Endometrial microvascular endothelial cells (primary cell): ENCODE results near the gene CTSH. TPM values are rescaled to one million over a fixed set of nuclear protein-coding genes. Genes with fewer than 3 reads are reported as not detected.
"Not testable (repeated sequence)": the region's sequence is repeated elsewhere in the genome, so short reads cannot be mapped to it uniquely, and the experiment has no call there.

Source experiments
- in situ Hi-C: cut with HindIII; loops from 2 replicates; pipeline ENCODE4 v1.10.0; 2017; ENCODE audit warnings: low sequenced_read_pairs, low pct_unique_long_range_greater_than_20kb; ENCODE audit errors: inconsistent ontology term
- total RNA-seq: library from RNA; depleted of rRNA; stranded (reverse); fragments of >200 nt; gene quantifications from one replicate; pipeline ENCODE4 v1.2.3, GENCODE V29; 2015; ENCODE audit errors: inconsistent ontology term

Gene CTSH
- total RNA-seq, 1 donor from 2014 or later = 6.9 TPM

DNA sequence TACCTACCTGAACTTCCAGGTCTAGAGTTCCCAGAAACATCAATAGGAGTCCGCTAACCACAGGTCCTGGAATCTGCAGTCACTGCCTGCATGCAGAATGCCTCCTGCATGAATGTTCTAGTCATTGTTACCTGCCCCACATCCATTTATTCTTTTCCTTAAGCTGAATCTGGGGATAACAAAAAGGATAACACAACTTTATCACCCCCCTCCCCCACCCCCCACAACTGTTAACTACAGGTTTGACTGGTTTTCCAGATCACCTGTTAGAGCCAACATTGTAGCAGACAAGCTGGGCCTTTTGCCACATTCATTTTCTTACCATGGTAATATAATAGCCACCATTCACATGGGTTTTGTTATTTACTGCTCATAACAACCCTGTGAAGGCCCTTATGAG, 4.6 kb upstream of the CTSH start:
- in situ Hi-C loops = no loop called here

DNA sequence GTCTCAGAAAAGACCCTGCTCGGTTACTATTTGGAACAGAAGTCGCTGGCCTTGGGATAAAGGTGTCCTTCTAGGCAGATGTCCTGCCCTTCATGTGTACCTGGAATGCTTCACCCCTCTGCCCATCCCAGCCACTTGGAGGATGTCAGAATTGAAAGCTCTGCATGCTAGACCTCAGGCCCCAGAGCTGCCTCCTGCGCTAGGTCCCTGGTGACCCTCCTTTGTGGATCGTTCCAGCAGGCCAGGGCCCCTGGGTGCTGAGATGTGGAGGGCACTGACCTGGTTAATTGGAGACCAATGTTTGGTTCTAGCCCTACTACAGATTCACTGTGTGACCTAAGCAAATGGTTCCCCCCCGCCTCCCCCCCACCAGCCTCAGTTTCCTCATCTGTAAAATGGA, 2.7 kb upstream of the CTSH start:
- in situ Hi-C loops = no loop called here

DNA sequence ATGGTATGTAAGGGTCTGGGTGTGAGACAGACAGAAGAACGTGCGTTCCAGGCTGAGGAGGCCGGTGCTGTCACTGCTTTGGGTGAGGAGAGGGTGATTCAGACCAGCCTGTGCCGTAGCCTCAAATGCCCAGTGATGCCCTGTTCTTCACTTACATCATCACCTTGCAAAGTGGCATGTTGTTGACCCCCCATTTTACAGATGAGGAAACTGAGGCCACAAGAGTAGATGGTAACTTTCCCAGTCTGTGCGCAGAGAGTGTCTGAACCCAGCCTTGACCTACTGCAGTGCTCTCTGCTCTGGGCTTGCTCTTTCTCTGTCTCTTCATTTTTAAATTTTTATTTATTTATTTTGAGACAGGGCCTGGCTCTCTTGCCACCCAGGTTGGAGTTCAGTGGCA, 1.6 kb upstream of the CTSH start:
- in situ Hi-C loops = no loop called here

DNA sequence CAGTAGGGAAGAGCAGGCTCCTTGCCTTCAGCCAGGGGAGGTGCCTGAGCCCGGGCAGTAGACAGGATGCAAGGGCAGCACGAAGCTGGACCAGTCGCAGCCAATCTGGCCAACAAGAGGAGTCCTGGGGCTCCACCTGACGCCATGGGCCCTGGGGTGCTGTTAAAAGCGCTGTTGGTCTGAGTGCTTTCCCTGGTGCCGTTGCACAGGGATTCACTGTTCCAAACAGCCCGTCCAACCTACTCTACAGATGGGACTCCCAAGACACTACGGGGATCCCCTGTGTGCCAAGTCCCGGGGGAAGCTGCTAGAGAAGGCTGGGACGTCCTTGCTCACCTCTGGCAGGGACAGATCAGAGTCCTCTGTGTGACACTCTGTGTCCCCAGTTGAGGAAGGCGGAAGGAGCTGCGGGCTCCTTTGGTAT, 632 bp downstream of the CTSH start:
- in situ Hi-C loops = no loop called here

DNA sequence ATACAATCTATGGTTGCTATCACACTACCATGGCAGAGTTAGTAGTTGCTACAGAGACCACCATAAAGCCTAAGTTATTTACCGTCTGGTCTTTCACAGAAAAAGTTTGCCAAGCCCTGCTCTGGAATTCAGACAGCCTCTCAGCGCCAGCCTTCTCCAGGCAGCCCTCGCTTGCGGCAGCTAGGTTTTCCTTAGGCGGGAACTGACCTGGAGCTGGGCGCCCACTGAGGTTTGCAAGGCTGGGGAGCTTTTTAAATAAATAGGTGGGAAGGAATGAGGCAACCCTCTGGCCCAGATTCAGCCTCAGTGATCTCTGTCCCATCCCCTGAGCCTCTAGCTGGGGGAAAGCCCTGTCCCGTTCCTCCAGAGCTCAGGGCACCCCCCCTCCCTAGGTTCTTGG, 1.2 kb downstream of the CTSH start:
- in situ Hi-C loops = no loop called here

DNA sequence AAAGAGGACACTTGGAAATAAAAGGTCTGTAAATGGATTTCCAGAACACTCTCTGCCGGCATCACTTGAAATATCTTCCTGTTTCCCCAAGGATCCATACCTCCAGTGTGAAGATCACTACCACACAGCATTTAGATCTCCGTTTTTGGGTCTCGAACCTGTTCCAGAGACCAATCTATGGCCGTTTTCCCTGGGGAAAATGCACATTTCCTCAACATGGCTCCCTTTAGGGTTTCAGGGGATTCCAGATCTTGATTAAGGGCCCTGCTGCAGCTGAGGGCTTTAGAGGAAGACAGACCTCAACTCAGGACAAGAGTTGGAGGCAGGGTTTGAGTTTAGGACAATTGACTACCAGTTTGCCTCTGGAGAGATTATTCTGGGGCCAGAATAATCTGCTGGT, 2.1 kb downstream of the CTSH start:
- in situ Hi-C loops = no loop called here

DNA sequence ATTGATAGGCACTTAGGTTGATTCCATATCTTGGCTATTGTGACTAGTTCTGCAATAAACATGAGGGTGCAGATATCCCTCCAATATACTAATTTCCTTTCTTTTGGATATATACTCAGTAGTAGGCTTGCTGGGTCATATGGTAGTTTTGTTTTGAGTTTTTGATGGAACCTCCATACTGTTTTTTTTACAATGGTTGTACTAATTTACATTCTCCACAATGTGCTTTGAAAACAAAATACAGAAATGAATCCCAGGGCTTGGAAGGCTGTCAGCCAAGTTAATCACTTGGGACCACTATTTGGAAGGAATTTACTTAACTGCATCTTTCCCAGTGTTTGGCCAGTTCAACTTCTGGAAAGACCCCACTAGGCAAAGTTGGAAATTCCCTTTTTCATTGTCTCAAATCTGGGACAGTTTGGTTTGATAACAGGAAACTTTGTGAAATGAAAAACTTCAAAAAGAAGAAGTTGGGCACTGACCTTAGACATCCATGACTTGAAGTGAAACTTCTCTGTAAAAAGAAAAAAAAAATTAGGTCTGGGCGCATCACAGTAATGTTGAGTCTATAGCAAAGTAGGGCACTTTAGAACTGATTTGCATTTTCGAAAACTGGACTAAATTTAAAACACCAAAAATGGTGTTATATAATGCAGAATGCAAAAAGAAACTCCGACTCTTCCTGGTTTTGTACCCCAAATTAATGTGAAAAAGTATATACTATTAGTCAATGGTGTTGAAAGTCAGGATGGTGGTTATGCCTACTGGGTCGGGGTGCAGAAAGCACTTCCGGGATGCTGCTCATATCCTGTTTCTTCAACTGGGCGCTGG, 6.0 kb downstream of the CTSH start:
- in situ Hi-C loops = no loop called here

DNA sequence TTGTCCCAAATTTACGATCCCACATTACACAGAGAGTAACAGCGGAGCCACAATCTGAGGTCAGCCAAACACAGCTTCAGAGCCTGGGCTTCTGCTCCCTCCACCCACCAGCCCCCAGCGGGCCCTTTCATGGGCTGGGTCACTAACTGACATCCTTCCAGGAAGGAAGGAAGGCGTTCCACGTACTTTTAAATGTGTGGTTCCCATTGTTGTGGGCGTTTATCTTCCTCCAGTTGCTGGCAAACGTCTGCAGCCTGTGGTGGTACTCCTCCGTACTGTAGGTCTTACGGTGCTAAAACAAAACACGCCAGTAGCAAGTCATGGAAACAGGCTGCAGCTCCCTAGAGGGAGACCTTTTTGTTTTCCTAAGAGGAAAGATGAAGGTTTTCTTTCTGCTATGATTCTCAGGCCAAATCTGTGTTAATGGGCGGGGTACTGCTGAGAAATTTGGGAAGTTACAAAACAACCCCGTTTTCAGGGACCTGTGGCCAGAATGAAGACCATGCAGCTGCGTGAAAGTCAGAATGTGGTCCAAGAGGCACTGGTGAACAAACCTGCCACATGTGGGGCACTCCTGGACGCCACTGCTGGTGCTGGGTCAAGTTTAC, 7.6 kb downstream of the CTSH start:
- in situ Hi-C loops = no loop called here

DNA sequence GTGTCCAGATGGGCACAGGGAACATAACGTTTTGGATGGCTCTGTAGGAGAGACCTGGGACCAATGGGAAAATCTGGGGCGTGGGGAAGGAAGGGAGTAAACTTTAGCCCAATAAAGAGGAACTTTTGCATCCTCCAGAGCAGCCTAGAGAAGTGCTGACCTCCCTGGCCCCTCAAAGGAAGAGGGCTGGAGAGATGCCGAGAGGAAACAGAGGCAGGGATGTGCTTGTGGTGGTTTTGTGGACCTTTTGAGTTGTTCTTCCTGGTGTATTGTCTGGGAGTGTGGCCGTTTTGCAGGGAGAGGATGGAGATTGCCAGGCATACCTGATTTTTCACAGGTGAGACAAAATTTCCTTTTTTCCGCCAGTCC, 10.2 kb downstream of the CTSH start:
- in situ Hi-C loops = no loop called here

DNA sequence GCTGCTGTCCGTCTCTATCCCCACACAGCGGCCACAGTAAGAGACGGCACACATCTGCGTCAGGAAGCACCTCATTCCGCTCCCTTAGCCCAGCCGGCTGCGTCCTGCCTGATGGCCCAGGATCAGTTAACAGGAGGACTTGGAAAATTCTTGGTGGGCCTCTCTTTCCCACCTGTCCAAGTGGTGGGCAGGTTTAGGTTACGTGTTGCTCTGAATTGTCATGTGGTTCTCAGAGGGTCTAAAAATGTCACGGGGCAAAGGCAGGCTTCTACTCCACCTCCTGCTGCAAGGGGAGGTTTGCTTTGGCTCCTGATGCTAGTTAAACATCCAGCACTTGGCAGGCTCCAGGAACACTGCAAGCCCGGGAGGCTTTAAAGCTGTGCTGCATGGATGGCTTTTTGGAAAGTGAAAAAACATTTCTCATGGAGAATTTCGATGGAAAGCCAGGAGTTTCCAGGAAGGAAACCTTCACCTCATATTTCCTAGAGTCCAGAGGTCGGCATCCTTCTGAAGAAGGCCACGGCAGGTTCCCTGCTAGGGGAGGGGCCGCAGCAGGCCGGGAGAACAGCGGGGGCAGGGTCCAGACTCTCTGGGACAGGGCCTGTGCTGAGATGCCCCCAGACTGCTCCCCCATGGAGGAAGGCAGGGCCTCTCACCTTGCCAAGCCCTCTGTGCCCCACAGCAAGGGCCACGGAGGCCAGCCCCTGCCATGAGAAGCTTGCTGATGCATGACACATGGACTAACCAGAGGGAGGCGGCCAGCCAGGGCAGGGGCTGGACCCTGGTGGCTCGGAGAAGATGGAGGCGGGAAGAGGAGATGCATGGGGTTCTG, 10.8 kb downstream of the CTSH start:
- in situ Hi-C loops = no loop called here

DNA sequence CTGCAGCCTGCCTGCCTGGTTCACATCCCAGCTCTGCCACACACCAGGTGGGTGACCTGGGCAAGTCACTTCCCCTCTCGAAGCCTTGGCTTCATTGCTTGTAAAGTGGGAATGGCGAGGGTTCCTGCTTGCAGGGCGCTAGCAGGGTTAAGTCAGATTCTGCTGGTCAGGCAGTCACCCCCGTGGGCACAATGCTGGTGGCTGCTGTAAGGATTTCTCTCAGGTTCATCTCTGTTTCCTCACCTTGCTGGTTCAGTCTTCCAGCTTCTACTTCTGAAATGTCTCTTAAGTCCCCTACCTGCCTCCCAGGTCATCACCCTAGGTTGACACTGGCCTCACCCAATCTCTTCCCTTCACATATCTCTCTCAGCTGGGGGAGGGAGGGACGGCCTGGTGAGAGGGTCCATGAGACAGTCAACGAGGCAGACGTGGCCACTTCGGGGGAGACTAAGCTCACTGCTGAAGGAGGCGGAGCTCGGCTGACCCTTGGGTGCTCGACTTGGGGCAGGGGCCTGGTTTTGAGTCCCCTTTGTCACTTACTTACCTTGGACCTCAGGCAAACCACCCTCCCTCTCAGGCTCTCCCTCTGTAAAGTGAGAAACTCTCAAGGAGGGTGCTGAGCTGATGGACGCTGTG, 11.5 kb downstream of the CTSH start:
- in situ Hi-C loops = no loop called here

DNA sequence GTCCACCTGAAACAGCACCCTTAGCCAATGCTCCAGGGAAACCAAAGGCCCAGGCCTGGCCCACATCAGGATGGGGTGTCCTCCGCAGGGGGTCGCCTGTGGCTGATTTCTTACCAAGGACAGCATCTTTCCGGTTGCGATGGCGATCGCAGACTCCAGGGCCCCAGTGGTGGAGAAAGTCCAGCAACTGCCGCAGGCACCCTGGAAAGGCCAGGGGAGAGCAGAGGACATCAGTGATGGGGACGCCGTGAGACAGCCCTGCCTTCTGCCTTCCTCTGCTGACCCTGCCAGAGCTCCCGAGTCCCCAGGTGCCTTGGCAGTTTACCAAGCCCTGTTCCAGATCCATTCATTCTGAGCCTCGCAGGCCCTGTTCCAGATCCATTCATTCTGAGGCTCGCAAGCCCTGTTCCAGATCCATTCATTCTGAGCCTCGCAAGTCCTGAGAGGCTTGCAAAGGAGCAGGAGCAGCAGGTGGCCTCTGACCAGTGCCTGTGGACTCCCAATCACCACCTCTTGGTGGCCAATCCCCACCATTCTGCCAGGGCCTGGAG, 12.5 kb downstream of the CTSH start:
- in situ Hi-C loops = no loop called here

DNA sequence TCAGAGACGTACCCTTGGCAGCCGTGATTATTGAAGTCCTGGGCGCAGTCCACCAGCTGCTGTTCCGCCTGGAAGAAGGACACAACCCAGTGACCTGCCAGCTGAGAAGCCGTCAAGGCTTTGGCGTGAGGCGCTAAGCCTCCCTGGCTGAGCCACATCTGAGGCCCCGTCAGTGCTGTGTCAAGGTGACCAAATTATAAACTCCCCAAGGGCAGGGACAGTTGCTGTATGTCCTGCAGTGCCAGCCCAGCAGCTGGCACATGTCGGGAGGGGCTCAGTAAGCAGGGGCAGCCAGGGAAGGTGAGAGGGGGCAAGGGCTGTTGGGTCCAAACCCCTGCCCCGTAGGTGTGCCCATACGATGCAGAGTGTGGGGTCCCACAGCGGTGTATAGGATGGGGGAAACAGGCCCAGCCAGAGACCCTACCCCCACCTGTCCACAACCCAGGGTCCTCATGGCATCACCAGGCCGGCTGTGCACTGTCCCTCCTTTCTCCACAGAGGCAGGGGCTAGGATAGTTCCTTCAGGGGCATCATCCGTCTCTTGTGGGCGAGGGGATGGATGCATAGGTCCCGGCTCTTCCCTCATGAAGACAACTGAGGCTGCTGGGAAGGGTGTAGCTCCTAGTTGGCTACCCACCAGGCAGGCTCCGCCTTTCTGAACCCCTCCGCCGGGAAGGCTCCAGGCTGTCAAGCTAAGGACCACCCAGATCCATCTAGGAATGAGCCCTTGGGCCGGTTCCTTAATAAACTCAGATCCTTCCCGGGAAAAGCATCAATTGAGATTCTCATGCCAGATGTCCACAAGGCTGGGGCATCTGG, 13.2 kb downstream of the CTSH start:
- in situ Hi-C loops = no loop called here

DNA sequence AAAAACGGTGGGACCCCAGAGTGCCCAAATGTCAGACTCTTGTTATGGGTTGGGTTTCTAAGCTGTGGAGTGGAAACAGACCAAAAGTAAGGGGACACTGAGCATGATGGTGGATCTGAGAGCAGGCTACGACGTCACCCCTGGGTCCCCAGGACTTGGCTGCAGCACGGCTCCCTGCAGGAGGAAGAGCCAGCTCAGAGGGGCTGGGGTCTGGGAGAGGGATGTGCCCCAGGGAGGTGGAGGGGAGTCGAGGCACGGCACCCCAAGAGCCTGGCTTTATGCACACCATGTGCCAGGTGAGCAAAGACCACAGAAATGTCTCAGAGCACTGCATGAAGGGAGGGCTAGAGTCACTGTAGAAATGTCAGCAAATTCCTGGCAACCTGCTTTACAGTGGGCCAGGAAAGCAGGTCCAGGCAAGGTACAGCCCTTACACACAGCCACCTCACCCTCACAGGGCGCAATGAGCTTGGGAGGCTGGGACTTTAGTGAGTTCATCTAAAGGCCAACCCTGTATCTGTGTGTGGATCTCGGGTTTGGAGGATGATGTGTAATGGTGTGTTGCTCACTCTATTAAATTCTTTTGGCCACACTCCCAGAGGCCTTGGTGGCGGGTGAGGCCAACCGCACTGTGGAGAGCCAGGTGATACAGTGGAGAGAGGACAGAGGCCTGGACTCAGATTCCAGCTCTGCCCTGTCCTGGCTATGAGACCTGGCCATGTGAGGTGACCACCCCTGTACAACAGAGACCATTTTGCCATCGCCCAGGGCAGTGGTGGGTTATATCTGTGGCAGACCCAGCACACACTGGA, 14.1 kb downstream of the CTSH start:
- in situ Hi-C loops = no loop called here

DNA sequence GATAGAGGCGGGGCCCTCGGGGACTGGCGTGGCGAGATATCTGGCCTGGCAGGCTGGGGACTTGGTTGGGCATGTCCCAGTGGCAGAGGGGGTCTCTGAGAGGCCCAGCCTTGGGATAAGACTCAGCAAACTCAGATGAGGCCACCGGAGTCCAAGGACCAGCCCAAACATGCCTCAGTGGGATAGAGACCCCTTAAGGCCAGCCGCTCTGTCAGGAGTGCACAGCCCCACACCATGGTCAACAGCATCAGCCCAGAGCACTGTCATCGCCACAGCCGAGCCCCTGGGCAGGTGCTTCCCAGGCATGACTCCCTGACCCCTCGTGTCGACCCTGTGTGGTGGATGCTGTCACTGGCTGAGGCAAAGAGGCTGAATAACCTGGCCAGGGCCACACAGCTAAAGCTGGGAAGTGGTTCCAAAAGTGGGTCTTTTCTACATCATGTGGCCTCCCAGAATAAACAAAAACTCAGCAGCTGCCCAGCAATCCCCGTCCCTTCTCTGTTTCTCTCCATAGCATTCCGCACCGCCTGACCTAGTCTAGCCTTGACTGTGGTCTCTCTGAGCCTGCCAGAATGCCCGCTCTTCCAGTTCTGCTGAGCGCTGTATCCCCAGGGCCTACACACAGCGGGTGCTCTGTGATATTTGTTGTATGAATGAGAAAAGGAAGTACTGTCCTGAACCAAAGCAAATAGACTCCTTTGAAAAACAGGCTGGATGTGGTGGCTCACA, 15.1 kb downstream of the CTSH start:
- in situ Hi-C loops = no loop called here

DNA sequence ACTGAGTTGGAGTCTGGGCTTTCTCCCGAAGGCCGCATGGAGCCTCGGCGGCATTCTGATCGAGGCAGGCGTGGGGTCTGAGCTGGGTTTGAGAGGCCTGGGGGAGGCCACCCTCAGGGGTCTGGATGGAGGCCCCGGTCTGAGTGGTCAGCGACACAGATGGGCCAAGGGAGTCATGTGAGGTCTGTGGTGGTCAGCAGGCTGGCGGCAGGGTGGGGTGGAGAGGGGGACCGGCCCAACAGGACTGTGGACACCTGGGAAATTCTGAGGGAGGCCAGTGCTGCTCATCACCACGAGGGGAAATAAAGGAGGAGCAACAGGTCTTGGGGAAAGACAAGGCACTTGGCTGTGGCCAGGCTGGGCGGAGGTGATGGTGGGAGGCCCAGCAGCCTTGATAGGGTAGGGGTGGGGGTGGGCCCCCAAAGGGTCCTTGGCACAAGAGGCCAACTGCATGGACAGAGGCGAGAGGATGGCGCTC, 16.2 kb downstream of the CTSH start:
- in situ Hi-C loops = no loop called here

DNA sequence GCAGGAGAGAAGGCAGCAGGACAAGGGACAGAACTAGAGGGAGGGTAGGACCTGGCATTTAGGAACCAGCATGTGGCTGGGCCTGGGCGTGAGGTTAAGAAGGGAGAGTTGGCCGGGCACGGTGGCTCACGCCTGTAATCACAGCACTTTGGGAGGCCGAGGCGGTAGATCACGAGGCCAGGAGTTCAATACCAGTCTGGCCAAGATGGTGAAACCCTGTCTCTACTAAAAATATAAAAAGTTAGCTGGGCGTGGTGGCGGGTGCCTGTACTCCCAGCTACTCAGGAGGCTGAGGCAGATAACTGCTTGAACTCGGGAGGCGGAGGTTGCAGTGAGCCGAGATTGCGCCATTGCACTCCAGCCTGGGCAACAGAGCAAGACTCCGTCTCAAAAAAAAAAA, 16.7 kb downstream of the CTSH start:
- in situ Hi-C loops = not testable (repeated sequence)
